H1 (cell line): ENCODE measurements around the gene TADA1. TPM values are rescaled to one million over a fixed set of nuclear protein-coding genes. Genes with fewer than 3 reads are reported as not detected.

Experiments used
- CTCF ChIA-PET: fragments of 300-600 bp; sonication (Branson Sonifier 250); formaldehyde crosslinking; loops from one replicate; lab custom pipeline; 2021; ENCODE audit not compliant: partially characterized antibody; lab: Charles Lee
- POLR2A ChIA-PET: fragments of 300-600 bp; sonication (Branson Sonifier 250); formaldehyde crosslinking; loops from one replicate; lab custom pipeline; 2021; ENCODE audit warnings: inconsistent platforms; ENCODE audit not compliant: partially characterized antibody; lab: Charles Lee
- DNase-seq, 2 experiments: peaks; one replicate each; pipeline versions ENCODE4 v3.0.0 to v3.0.0-alpha.2; 2010 to 2022; ENCODE audit warnings: low spot score in 2 of 2, low read depth in 1 of 2, mixed read lengths in 1 of 2
- FAIRE-seq: peaks from 2 replicates; lab custom pipeline; 2011; peaks lifted over from hg19 to GRCh38; lab: Jason Lieb, UNC
- H2AFZ ChIP-seq: 2 replicates; pipeline ENCODE4 v1.8.1; 2012; ENCODE audit warnings: low read length, inconsistent platforms
- H2AK5ac ChIP-seq: 2 replicates; pipeline ENCODE4 v1.6.1; 2013; ENCODE audit warnings: low read depth, low read length
- H2BK120ac ChIP-seq: replicated peaks from 2 replicates; pipeline ENCODE3; 2013; ENCODE audit warnings: low read depth, low read length, inconsistent platforms
- H2BK12ac ChIP-seq: 2 replicates; pipeline ENCODE4 v1.6.1; 2013; ENCODE audit warnings: low read depth, low read length
- H2BK15ac ChIP-seq: 2 replicates; pipeline ENCODE4 v1.6.1; 2013; ENCODE audit warnings: low read length
- H2BK20ac ChIP-seq: 2 replicates; pipeline ENCODE4 v1.6.1; 2013; ENCODE audit warnings: low read length
- H2BK5ac ChIP-seq: 2 replicates; pipeline ENCODE4 v1.6.1; 2013; ENCODE audit warnings: low read depth, low read length
- H3K14ac ChIP-seq: 2 replicates; pipeline ENCODE4 v1.6.1; 2013; ENCODE audit warnings: inconsistent platforms; ENCODE audit not compliant: insufficient read length
- H3K18ac ChIP-seq: 2 replicates; pipeline ENCODE4 v1.6.1; 2013; ENCODE audit warnings: low read length; ENCODE audit errors: extremely low read depth
- H3K23ac ChIP-seq: 2 replicates; pipeline ENCODE4 v1.6.1; 2013; ENCODE audit warnings: inconsistent platforms; ENCODE audit not compliant: insufficient read length
- H3K23me2 ChIP-seq: 2 replicates; pipeline ENCODE4 v1.6.1; 2013; ENCODE audit warnings: low read depth, low read length
- H3K27ac ChIP-seq: 2 replicates; pipeline ENCODE4 v1.6.1; 2011; ENCODE audit warnings: low read depth, low read length, inconsistent platforms
- H3K27me3 ChIP-seq, 4 experiments: replicated peaks in 1 of 4; 1 replicate in 1 of 4; 2 replicates in 3 of 4; pipeline versions ENCODE4 v1.6.1 to v1.8.1; 2011 to 2013; ENCODE audit warnings: low read length in 3 of 4, mild to moderate bottlenecking in 3 of 4, inconsistent platforms in 2 of 4, mixed read lengths in 2 of 4, moderate library complexity in 1 of 4; ENCODE audit not compliant: control insufficient read depth in 3 of 4, insufficient read depth in 3 of 4; ENCODE audit errors: extremely low read depth in 1 of 4
- H3K36me3 ChIP-seq, 4 experiments: 2 replicates each; pipeline versions ENCODE4 v1.6.1 to v1.8.1; 2011 to 2013; ENCODE audit warnings: mild to moderate bottlenecking in 4 of 4, low read length in 3 of 4, moderate library complexity in 2 of 4, control low read depth in 1 of 4, inconsistent platforms in 1 of 4; ENCODE audit not compliant: insufficient read depth in 4 of 4, control insufficient read depth in 2 of 4
- H3K4ac ChIP-seq: replicated peaks from 2 replicates; pipeline ENCODE3; 2013; ENCODE audit warnings: low read length, low read depth, mixed read lengths, inconsistent platforms; ENCODE audit not compliant: insufficient read length
- H3K4me1 ChIP-seq, 4 experiments: replicated peaks in 1 of 4; 1 replicate in 1 of 4; 2 replicates in 3 of 4; pipeline versions ENCODE4 v1.6.1 to v1.8.1; 2011 to 2013; ENCODE audit warnings: low read length in 3 of 4, inconsistent platforms in 2 of 4, mixed read lengths in 1 of 4; ENCODE audit not compliant: insufficient read depth in 4 of 4, control insufficient read depth in 3 of 4
- H3K4me2 ChIP-seq, 2 experiments: 2 replicates each; pipeline versions ENCODE4 v1.6.1 to v1.8.1; 2011 to 2013; ENCODE audit warnings: low read depth in 2 of 2, low read length in 2 of 2, control low read depth in 1 of 2, inconsistent platforms in 1 of 2, mild to moderate bottlenecking in 1 of 2; ENCODE audit not compliant: insufficient read depth in 1 of 2
- H3K4me3 ChIP-seq, 4 experiments: fragments of 200-600, 300-600 bp in 1 of 4; sonication (generic), shearing (Covaris generic), sonication (Bioruptor Twin) in 1 of 4; 2 replicates each; pipeline versions ENCODE4 v1.5.1 to v1.8.1; 2011 to 2016; ENCODE audit warnings: low read length in 4 of 4, low read depth in 3 of 4, control low read depth in 2 of 4, inconsistent platforms in 2 of 4, mild to moderate bottlenecking in 2 of 4, mixed read lengths in 1 of 4, moderate library complexity in 1 of 4; ENCODE audit not compliant: insufficient read depth in 2 of 4; ENCODE audit errors: extremely low read depth in 1 of 4
- H3K56ac ChIP-seq: replicated peaks from 2 replicates; pipeline ENCODE3; 2013; ENCODE audit warnings: low read depth, mild to moderate bottlenecking, mixed read lengths, low read length, inconsistent platforms; ENCODE audit not compliant: insufficient read length
- H3K79me1 ChIP-seq: 2 replicates; pipeline ENCODE4 v1.6.1; 2013; ENCODE audit warnings: low read depth, low read length, control low read depth
- H3K79me2 ChIP-seq, 2 experiments: 2 replicates each; pipeline versions ENCODE4 v1.6.1 to v1.8.1; 2012 to 2013; ENCODE audit warnings: low read length in 2 of 2, mild to moderate bottlenecking in 2 of 2, inconsistent platforms in 1 of 2; ENCODE audit not compliant: insufficient read depth in 2 of 2, control insufficient read depth in 1 of 2
- H3K9ac ChIP-seq, 4 experiments: replicated peaks in 1 of 4; 1 replicate in 1 of 4; 2 replicates in 3 of 4; pipeline versions ENCODE4 v1.6.1 to v1.8.1; 2011 to 2013; ENCODE audit warnings: low read depth in 3 of 4, low read length in 3 of 4, control low read depth in 2 of 4, mild to moderate bottlenecking in 2 of 4, moderate library complexity in 2 of 4, inconsistent platforms in 1 of 4; ENCODE audit errors: extremely low read depth in 1 of 4
- H3K9me3 ChIP-seq, 2 experiments: 2 replicates each; pipeline versions ENCODE4 v1.6.1 to v1.8.1; 2012 to 2013; ENCODE audit warnings: mild to moderate bottlenecking in 2 of 2, moderate library complexity in 2 of 2, control low read depth in 1 of 2, inconsistent platforms in 1 of 2, low read depth in 1 of 2, low read length in 1 of 2, mixed read lengths in 1 of 2; ENCODE audit not compliant: insufficient read depth in 2 of 2
- H4K20me1 ChIP-seq, 2 experiments: replicated peaks in 1 of 2; 2 replicates each; pipeline versions ENCODE3 to v1.8.1; 2011 to 2013; ENCODE audit warnings: inconsistent platforms in 2 of 2, low read length in 2 of 2, mild to moderate bottlenecking in 1 of 2; ENCODE audit not compliant: insufficient read depth in 2 of 2, control insufficient read depth in 1 of 2
- H4K5ac ChIP-seq: 2 replicates; pipeline ENCODE4 v1.6.1; 2013; ENCODE audit warnings: low read length, low read depth, mixed read lengths, inconsistent platforms; ENCODE audit not compliant: insufficient read length
- H4K8ac ChIP-seq: 2 replicates; pipeline ENCODE4 v1.8.0; 2013; ENCODE audit warnings: mild to moderate bottlenecking, moderate library complexity, low read length, inconsistent platforms; ENCODE audit not compliant: insufficient read depth; ENCODE audit errors: extremely low read depth
- H4K91ac ChIP-seq: replicated peaks from 2 replicates; pipeline ENCODE3; 2013; ENCODE audit warnings: low read length, mixed read lengths, inconsistent platforms; ENCODE audit not compliant: insufficient read length
- BACH1 ChIP-seq: IDR thresholded peaks from 2 replicates; pipeline ENCODE4 v1.6.1; 2012; ENCODE audit warnings: low read length, improper control_type of control experiment
- CHD1 ChIP-seq: IDR thresholded peaks from 2 replicates; pipeline ENCODE4 v1.6.1; 2012; ENCODE audit warnings: low read depth, low read length, improper control_type of control experiment
- E2F6 ChIP-seq: IDR thresholded peaks from 2 replicates; pipeline ENCODE4 v1.6.1; 2012; ENCODE audit warnings: inconsistent platforms
- KDM5A ChIP-seq: fragments of 200-600 bp; IDR thresholded peaks from 2 replicates; pipeline ENCODE4 v1.7.1; 2012; ENCODE audit warnings: mild to moderate bottlenecking, low read length, inconsistent platforms, mixed read lengths
- POLR2A ChIP-seq, 2 experiments: IDR thresholded peaks; 1 replicate in 1 of 2; 2 replicates in 1 of 2; pipeline ENCODE4 v1.6.1; 2011; ENCODE audit warnings: low read depth in 2 of 2, low read length in 2 of 2, mild to moderate bottlenecking in 2 of 2; ENCODE audit errors: control extremely low read depth in 1 of 2
- RBBP5 ChIP-seq: IDR thresholded peaks from 2 replicates; pipeline ENCODE4 v1.7.1; 2012; ENCODE audit warnings: low read depth, mild to moderate bottlenecking, inconsistent platforms, low read length, moderate library complexity, borderline replicate concordance
- SIN3A ChIP-seq, 2 experiments: IDR thresholded peaks in 1 of 2; conservative IDR thresholded peaks in 1 of 2; 2 replicates each; pipeline ENCODE4 v1.6.1; 2011 to 2012; ENCODE audit warnings: low read length in 2 of 2, improper control_type of control experiment in 1 of 2, low read depth in 1 of 2, mild to moderate bottlenecking in 1 of 2
- SP4 ChIP-seq: IDR thresholded peaks from 2 replicates; pipeline ENCODE4 v1.6.1; 2012; ENCODE audit warnings: low read length, inconsistent platforms
- SUZ12 ChIP-seq: fragments of 200-600 bp; sonication (generic); IDR thresholded peaks from 2 replicates; pipeline ENCODE4 v1.6.1; 2012; ENCODE audit warnings: mild to moderate bottlenecking, inconsistent platforms, low read length, moderate library complexity, mixed read lengths
- TBP ChIP-seq: IDR thresholded peaks from 2 replicates; pipeline ENCODE4 v1.6.1; 2011; ENCODE audit warnings: low read depth, low read length, improper control_type of control experiment
- TCF12 ChIP-seq: IDR thresholded peaks from 2 replicates; pipeline ENCODE4 v1.6.1; 2011; ENCODE audit warnings: low read depth, mild to moderate bottlenecking, low read length
- TEAD4 ChIP-seq: IDR thresholded peaks from 2 replicates; pipeline ENCODE4 v1.6.1; 2012; ENCODE audit warnings: low read depth, low read length, inconsistent platforms, mixed read lengths
- USF2 ChIP-seq: IDR thresholded peaks from 2 replicates; pipeline ENCODE4 v1.6.1; 2011; ENCODE audit warnings: low read length, improper control_type of control experiment
- WGBS, 2 experiments: shearing (Covaris generic) in 1 of 2; methylation state at CpG; one replicate each; pipeline versions ENCODE4 v1.1.6 to v1.1.7; 2013 to 2015; ENCODE audit warnings: low lambda C conversion rate in 2 of 2, mixed read lengths in 2 of 2, inconsistent platforms in 1 of 2, low coverage in 1 of 2, missing lambda C conversion rate in 1 of 2; ENCODE audit not compliant: insufficient replicate concordance in 2 of 2, insufficient coverage in 1 of 2, insufficient read length in 1 of 2; ENCODE audit errors: extremely low coverage in 1 of 2, missing lambda C conversion rate in 1 of 2; 5-methylcytosine and 5-hydroxymethylcytosine counted together
- polyA plus RNA-seq, 7 experiments: library from polyadenylated mRNA; depleted of rRNA in 3 of 7; stranded (reverse) in 5 of 7; unstranded in 2 of 7; fragments of >200 nt in 5 of 7; fragments of 200-250 nt in 2 of 7; gene quantifications; 1 replicate in 5 of 7; 2 replicates in 1 of 7; 4 replicates in 1 of 7; pipeline versions ENCODE4 v1.2.1 to v1.2.3, GENCODE V29; 2011 to 2013; ENCODE audit warnings: missing spikeins in 2 of 7, mixed read lengths in 2 of 7
- total RNA-seq: library from RNA; stranded (reverse); fragmentation: NEBNext Ultra II Directional; extraction: Animal tissue kit (Norgen Biotek cat#: 25700); gene quantifications from 2 replicates; pipeline ENCODE4 v1.2.1, GENCODE V29; 2021

The TADA1 gene
- total and polyA plus RNA-seq, 2 of the 8 experiments (the other 6 are each of a cell fraction or from before 2014, with no cell fraction given) = 21.1 to 23.6 TPM

DNA sequence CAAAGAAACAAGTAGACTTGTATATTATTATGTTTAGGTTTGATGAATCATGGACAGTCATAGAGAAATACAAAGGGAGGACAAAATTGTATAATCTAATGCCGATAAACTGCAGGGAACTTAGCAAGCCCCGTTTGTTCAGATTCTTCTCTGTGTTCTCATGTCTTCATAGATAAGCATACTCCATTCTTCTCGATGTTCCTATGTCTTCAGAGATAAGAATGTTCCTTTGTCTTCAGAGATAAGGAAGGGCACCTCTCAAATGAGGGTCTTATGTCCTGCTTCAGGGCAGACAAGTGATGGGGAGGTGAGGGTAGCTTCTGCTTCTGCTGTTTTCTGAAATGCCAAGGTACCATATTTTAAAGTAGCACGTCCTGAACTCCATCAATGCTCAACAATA lies 19.7 kb upstream of the TADA1 start:
- Histone ChIP-seq H4K91ac (no peak overlapping the region), H3K27me3 (no peaks in the 10 kb centered on the region; a peak in 1 of 7 replicates), H3K79me2 (no peaks in the 10 kb centered on the region), H2BK20ac (no peak overlapping the region), H3K27ac (no peak overlapping the region), H3K9ac (no peak overlapping the region), H4K8ac (no peak overlapping the region), H3K36me3 (no peaks in the 10 kb centered on the region), H3K9me3 (peaks cover 16% of the 10 kb centered on the region in 2 experiments), H2AK5ac (no peak overlapping the region), H3K4me2 (no peak overlapping the region), H4K5ac (no peak overlapping the region), H2BK120ac (no peak overlapping the region), H3K23me2 (no peaks in the 10 kb centered on the region), H2AFZ (no peak overlapping the region), H3K14ac (no peak overlapping the region), H2BK12ac (no peak overlapping the region), H4K20me1 (no peaks in the 10 kb centered on the region), H2BK15ac (no peak overlapping the region), H3K23ac (no peak overlapping the region), H3K4me1 (no peaks in the 10 kb centered on the region), H3K4me3 (no peak overlapping the region), H3K56ac (no peak overlapping the region), H3K79me1 (no peaks in the 10 kb centered on the region), H3K18ac (no peak overlapping the region), H3K4ac (no peak overlapping the region), H2BK5ac (no peak overlapping the region)
- FAIRE-seq (no peak), DNase-seq (no peak)
- POLR2A ChIA-PET = no interaction called here
- 83% methylated on average over 4 of the region's 4 CpGs; no CpG with 5 or more reads in 1 of the 2 experiments for WGBS, 2 experiments
- CTCF ChIA-PET = interaction anchor here (3.3 kb wide), 1 partner anchor 15 kb away, joined by 17 read pairs; no protein-coding TSS in a partner anchor
- no peak for TF ChIP-seq SP4
- TF ChIP-seq KDM5A = no peak
- no peak for TF ChIP-seq POLR2A (IDR thresholded peaks at IDR 0.05; ENCODE audit: control extremely low read depth in 1 of 2, low read depth in 2 of 2, low read length in 2 of 2)
- no peak for TF ChIP-seq SUZ12
- TF ChIP-seq SIN3A (conservative IDR thresholded peaks at IDR 0.05 in 1 of 2, IDR thresholded peaks at IDR 0.05 in 1 of 2; ENCODE audit: low read depth in 1 of 2, low read length in 2 of 2) = no peak
- no peak for TF ChIP-seq USF2
- no peak for TF ChIP-seq E2F6
- no peak for TF ChIP-seq TEAD4
- no peak for TF ChIP-seq TBP
- no peak for TF ChIP-seq BACH1
- no peak for TF ChIP-seq TCF12
- TF ChIP-seq CHD1 = no peak
- TF ChIP-seq RBBP5 = no peak
